WTC11 (cell line): ENCODE results near the gene P2RY1. TPM values are rescaled to one million over a fixed set of nuclear protein-coding genes. Genes with fewer than 3 reads are reported as not detected.

Experiments
- ATAC-seq: fragments of 200-7000 bp; cut with Tn5 transposase; 2 replicates; pipeline ENCODE4 v1.10.0; 2021; ENCODE audit warnings: mild to moderate bottlenecking, moderate library complexity
- CTCF ChIA-PET: fragments of 300-600 bp; sonication (Branson Sonifier 250); formaldehyde crosslinking; loops from one replicate; lab custom pipeline; 2021; ENCODE audit warnings: antibody characterized with exemption; lab: Charles Lee
- POLR2A ChIA-PET: fragments of 350-600 bp; sonication (Branson Sonifier 250); formaldehyde crosslinking; loops from one replicate; lab custom pipeline; 2021; ENCODE audit warnings: antibody characterized with exemption; lab: Charles Lee
- DNase-seq: peaks from one replicate; pipeline ENCODE4 v3.0.0; 2021; ENCODE audit warnings: low spot score
- H3K27ac Mint-ChIP-seq: 2 replicates; pipeline ENCODE4 v1.8.0; 2021; ENCODE audit warnings: mixed read lengths
- H3K27me3 Mint-ChIP-seq: 2 replicates; pipeline ENCODE4 v1.8.0; 2021; ENCODE audit warnings: low read depth, mild to moderate bottlenecking, moderate library complexity, mixed read lengths
- H3K36me3 Mint-ChIP-seq: 2 replicates; pipeline ENCODE4 v1.8.0; 2021; ENCODE audit warnings: mixed read lengths
- H3K4me1 Mint-ChIP-seq: 2 replicates; pipeline ENCODE4 v1.8.0; 2022; ENCODE audit warnings: mixed read lengths
- H3K4me3 Mint-ChIP-seq: 2 replicates; pipeline ENCODE4 v1.8.0; 2021; ENCODE audit warnings: mild to moderate bottlenecking, moderate library complexity, mixed read lengths
- H3K9me3 Mint-ChIP-seq: 2 replicates; pipeline ENCODE4 v1.8.0; 2021; ENCODE audit warnings: mixed read lengths
- ARID4B ChIP-seq: sonication (generic); formaldehyde crosslinking; IDR thresholded peaks from 2 replicates; pipeline ENCODE4 v1.8.0; 2023; ENCODE audit warnings: missing genetic modification reagents, mild to moderate bottlenecking, borderline replicate concordance
- CBFB ChIP-seq: sonication (generic); formaldehyde crosslinking; IDR thresholded peaks from 2 replicates; pipeline ENCODE4 v1.8.1; 2022; ENCODE audit warnings: mild to moderate bottlenecking, low read depth, missing genetic modification reagents
- CREB1 ChIP-seq: sonication (generic); formaldehyde crosslinking; IDR thresholded peaks from 2 replicates; pipeline ENCODE4 v1.8.0; 2023; ENCODE audit warnings: mild to moderate bottlenecking, missing genetic modification reagents
- CREM ChIP-seq: sonication (generic); formaldehyde crosslinking; IDR thresholded peaks from 2 replicates; pipeline ENCODE4 v1.8.1; 2022; ENCODE audit warnings: mild to moderate bottlenecking, missing genetic modification reagents, moderate library complexity
- FOXJ3 ChIP-seq: sonication (generic); formaldehyde crosslinking; IDR thresholded peaks from 2 replicates; pipeline ENCODE4 v1.9.0; 2021; ENCODE audit warnings: missing genetic modification reagents, mild to moderate bottlenecking, borderline replicate concordance
- GTF2I ChIP-seq: fragments of 250-450 bp; sonication (Bioruptor Pico); conservative IDR thresholded peaks from 2 replicates; pipeline ENCODE4 v1.4.0; 2021; ENCODE audit warnings: mild to moderate bottlenecking
- HMGA2 ChIP-seq: fragments of 250-450 bp; sonication (Bioruptor Pico); IDR thresholded peaks from 2 replicates; pipeline ENCODE4 v1.4.0; 2021; ENCODE audit warnings: mild to moderate bottlenecking, moderate library complexity
- HMGXB4 ChIP-seq: sonication (generic); formaldehyde crosslinking; IDR thresholded peaks from 2 replicates; pipeline ENCODE4 v1.8.1; 2023; ENCODE audit warnings: mild to moderate bottlenecking, moderate library complexity, missing genetic modification reagents
- JUN ChIP-seq: sonication (generic); formaldehyde crosslinking; IDR thresholded peaks from 2 replicates; pipeline ENCODE4 v1.8.0; 2023; ENCODE audit warnings: mild to moderate bottlenecking, missing genetic modification reagents
- MAX ChIP-seq: sonication (generic); formaldehyde crosslinking; IDR thresholded peaks from 2 replicates; pipeline ENCODE4 v1.8.0; 2022; ENCODE audit warnings: mild to moderate bottlenecking, missing genetic modification reagents
- NR1H2 ChIP-seq: sonication (generic); formaldehyde crosslinking; IDR thresholded peaks from 2 replicates; pipeline ENCODE4 v1.9.0; 2021; ENCODE audit warnings: mild to moderate bottlenecking, moderate library complexity, missing genetic modification reagents
- PREB ChIP-seq: sonication (generic); formaldehyde crosslinking; IDR thresholded peaks from 2 replicates; pipeline ENCODE4 v1.8.1; 2022; ENCODE audit warnings: mild to moderate bottlenecking, missing genetic modification reagents, moderate library complexity, borderline replicate concordance
- PRRX2 ChIP-seq: fragments of 250-450 bp; sonication (Bioruptor Pico); IDR thresholded peaks from 2 replicates; pipeline ENCODE4 v1.8.0; 2021; ENCODE audit warnings: mild to moderate bottlenecking
- TCF7 ChIP-seq: sonication (generic); formaldehyde crosslinking; IDR thresholded peaks from 2 replicates; pipeline ENCODE4 v1.8.0; 2022; ENCODE audit warnings: mild to moderate bottlenecking, low read depth, missing genetic modification reagents, moderate library complexity
- TEAD1 ChIP-seq: sonication (generic); formaldehyde crosslinking; IDR thresholded peaks from 2 replicates; pipeline ENCODE4 v1.8.0; 2022; ENCODE audit warnings: mild to moderate bottlenecking, missing genetic modification reagents
- ZBTB21 ChIP-seq: sonication (generic); formaldehyde crosslinking; IDR thresholded peaks from 2 replicates; pipeline ENCODE4 v1.8.1; 2023; ENCODE audit warnings: mild to moderate bottlenecking, missing genetic modification reagents, borderline replicate concordance
- ZBTB43 ChIP-seq: sonication (generic); formaldehyde crosslinking; IDR thresholded peaks from 2 replicates; pipeline ENCODE4 v1.8.1; 2023; ENCODE audit warnings: mild to moderate bottlenecking, missing genetic modification reagents
- ZNF219 ChIP-seq: sonication (generic); formaldehyde crosslinking; IDR thresholded peaks from 2 replicates; pipeline ENCODE4 v1.8.0; 2023; ENCODE audit warnings: missing genetic modification reagents, mild to moderate bottlenecking, borderline replicate concordance
- ZNF263 ChIP-seq: sonication (generic); formaldehyde crosslinking; IDR thresholded peaks from 2 replicates; pipeline ENCODE4 v1.8.1; 2022; ENCODE audit warnings: low read depth, mild to moderate bottlenecking, moderate library complexity, missing genetic modification reagents
- ZNF396 ChIP-seq: fragments of 250-450 bp; sonication (Bioruptor Pico); IDR thresholded peaks from 2 replicates; pipeline ENCODE4 v1.8.0; 2021; ENCODE audit warnings: mild to moderate bottlenecking, moderate library complexity, borderline replicate concordance
- total RNA-seq: library from RNA; stranded (reverse); gene quantifications from 3 replicates; pipeline ENCODE4 v1.2.3, GENCODE V29; 2021
- TF ChIP-seq, protein P1 (sequence below): sonication (generic); formaldehyde crosslinking; IDR thresholded peaks from 2 replicates; pipeline ENCODE4 v1.8.1; 2023; ENCODE audit warnings: mild to moderate bottlenecking, missing genetic modification reagents
- TF ChIP-seq, protein P2 (sequence below): sonication (generic); formaldehyde crosslinking; conservative IDR thresholded peaks from 2 replicates; pipeline ENCODE4 v1.8.1; 2023; ENCODE audit warnings: mild to moderate bottlenecking, low read depth, missing genetic modification reagents, moderate library complexity

P2RY1 gene
- total RNA-seq, 1 experiment from 2014 or later: 47.2 TPM

GRCh38 chr3:152818027-152818426 is 16.9 kb upstream of the P2RY1 start (continued):
- TF ChIP-seq, protein P1, sequence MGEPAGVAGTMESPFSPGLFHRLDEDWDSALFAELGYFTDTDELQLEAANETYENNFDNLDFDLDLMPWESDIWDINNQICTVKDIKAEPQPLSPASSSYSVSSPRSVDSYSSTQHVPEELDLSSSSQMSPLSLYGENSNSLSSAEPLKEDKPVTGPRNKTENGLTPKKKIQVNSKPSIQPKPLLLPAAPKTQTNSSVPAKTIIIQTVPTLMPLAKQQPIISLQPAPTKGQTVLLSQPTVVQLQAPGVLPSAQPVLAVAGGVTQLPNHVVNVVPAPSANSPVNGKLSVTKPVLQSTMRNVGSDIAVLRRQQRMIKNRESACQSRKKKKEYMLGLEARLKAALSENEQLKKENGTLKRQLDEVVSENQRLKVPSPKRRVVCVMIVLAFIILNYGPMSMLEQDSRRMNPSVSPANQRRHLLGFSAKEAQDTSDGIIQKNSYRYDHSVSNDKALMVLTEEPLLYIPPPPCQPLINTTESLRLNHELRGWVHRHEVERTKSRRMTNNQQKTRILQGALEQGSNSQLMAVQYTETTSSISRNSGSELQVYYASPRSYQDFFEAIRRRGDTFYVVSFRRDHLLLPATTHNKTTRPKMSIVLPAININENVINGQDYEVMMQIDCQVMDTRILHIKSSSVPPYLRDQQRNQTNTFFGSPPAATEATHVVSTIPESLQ: no peak
- TF ChIP-seq PRRX2 (CRISPR knock-in tag) (no peak), HMGA2 (CRISPR knock-in tag) (no peak), PREB (CRISPR knock-in tag) (no peak), NR1H2 (CRISPR knock-in tag) (no peak), JUN (CRISPR knock-in tag) (no peak)
- TF ChIP-seq, protein P2, sequence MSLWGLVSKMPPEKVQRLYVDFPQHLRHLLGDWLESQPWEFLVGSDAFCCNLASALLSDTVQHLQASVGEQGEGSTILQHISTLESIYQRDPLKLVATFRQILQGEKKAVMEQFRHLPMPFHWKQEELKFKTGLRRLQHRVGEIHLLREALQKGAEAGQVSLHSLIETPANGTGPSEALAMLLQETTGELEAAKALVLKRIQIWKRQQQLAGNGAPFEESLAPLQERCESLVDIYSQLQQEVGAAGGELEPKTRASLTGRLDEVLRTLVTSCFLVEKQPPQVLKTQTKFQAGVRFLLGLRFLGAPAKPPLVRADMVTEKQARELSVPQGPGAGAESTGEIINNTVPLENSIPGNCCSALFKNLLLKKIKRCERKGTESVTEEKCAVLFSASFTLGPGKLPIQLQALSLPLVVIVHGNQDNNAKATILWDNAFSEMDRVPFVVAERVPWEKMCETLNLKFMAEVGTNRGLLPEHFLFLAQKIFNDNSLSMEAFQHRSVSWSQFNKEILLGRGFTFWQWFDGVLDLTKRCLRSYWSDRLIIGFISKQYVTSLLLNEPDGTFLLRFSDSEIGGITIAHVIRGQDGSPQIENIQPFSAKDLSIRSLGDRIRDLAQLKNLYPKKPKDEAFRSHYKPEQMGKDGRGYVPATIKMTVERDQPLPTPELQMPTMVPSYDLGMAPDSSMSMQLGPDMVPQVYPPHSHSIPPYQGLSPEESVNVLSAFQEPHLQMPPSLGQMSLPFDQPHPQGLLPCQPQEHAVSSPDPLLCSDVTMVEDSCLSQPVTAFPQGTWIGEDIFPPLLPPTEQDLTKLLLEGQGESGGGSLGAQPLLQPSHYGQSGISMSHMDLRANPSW: no peak

- no peaks in the 10 kb centered on the region for H3K4me1 Mint-ChIP-seq
- no peak for ATAC-seq
- no peaks in the 10 kb centered on the region for H3K27me3 Mint-ChIP-seq
- H3K36me3 Mint-ChIP-seq: no peaks in the 10 kb centered on the region
- H3K4me3 Mint-ChIP-seq: no peak overlapping the region
- ChIA-PET CTCF (no interaction called here), POLR2A (no interaction called here)
- no peaks in the 10 kb centered on the region for H3K9me3 Mint-ChIP-seq
- no peak overlapping the region for H3K27ac Mint-ChIP-seq
- DNase-seq: no peak
- no peak for TF ChIP-seq FOXJ3 (CRISPR knock-in tag)
- TF ChIP-seq ZBTB43 (CRISPR knock-in tag): no peak
- no peak for TF ChIP-seq CBFB
- no peak for TF ChIP-seq ARID4B (CRISPR knock-in tag)
- no peak for TF ChIP-seq HMGXB4
- TF ChIP-seq ZNF263 (CRISPR knock-in tag): no peak
- no peak for TF ChIP-seq ZBTB21 (CRISPR knock-in tag)
- no peak for TF ChIP-seq TEAD1
- no peak for TF ChIP-seq NR1H2 (CRISPR knock-in tag)
- no peak for TF ChIP-seq GTF2I (CRISPR knock-in tag)
- no peak for TF ChIP-seq ZNF396 (CRISPR knock-in tag)
- TF ChIP-seq CREM: no peak
- no peak for TF ChIP-seq TCF7 (CRISPR knock-in tag)
- no peak for TF ChIP-seq MAX
- TF ChIP-seq CREB1 (CRISPR knock-in tag): no peak
- no peak for TF ChIP-seq ZNF219 (CRISPR knock-in tag)
These were observed 11.8 kb upstream of the P2RY1 start for GRCh38 chr3:152823173-152823572.
